NT2/D1 (cell line): ENCODE data around the gene ANKRD24.
"Not testable (repeated sequence)": the region's sequence is repeated elsewhere in the genome, so short reads cannot be mapped to it uniquely, and the experiment has no call there.

Experiments
- DNase-seq: peaks from one replicate; pipeline ENCODE4 v3.0.0-alpha.2; 2011; ENCODE audit warnings: low read depth, low spot score
- H3K27me3 ChIP-seq: 2 replicates; pipeline ENCODE4 v1.6.0; 2011; ENCODE audit warnings: mild to moderate bottlenecking; ENCODE audit not compliant: insufficient read length, insufficient read depth
- H3K36me3 ChIP-seq: 2 replicates; pipeline ENCODE4 v1.6.1; 2011; ENCODE audit warnings: mild to moderate bottlenecking, low read length, mixed read lengths; ENCODE audit not compliant: insufficient read depth, insufficient read length
- H3K4me1 ChIP-seq: 2 replicates; pipeline ENCODE4 v1.5.1; 2011; ENCODE audit not compliant: insufficient read depth, insufficient read length
- H3K4me3 ChIP-seq: 2 replicates; pipeline ENCODE4 v1.5.1; 2011; ENCODE audit warnings: low read depth; ENCODE audit not compliant: insufficient read length
- H3K9ac ChIP-seq: 2 replicates; pipeline ENCODE4 v1.6.0; 2011; ENCODE audit warnings: low read depth; ENCODE audit not compliant: insufficient read length
- H3K9me3 ChIP-seq: 2 replicates; pipeline ENCODE4 v1.5.1; 2011; ENCODE audit warnings: mild to moderate bottlenecking, low read length; ENCODE audit not compliant: insufficient read depth
- SUZ12 ChIP-seq: IDR thresholded peaks from 2 replicates; pipeline ENCODE4 v1.6.1; 2011; ENCODE audit not compliant: insufficient read length, insufficient read depth; ENCODE audit errors: extremely low read depth
- YY1 ChIP-seq: IDR thresholded peaks from 2 replicates; pipeline ENCODE4 v1.6.1; 2011; ENCODE audit not compliant: insufficient read length, insufficient read depth
- ZNF274 ChIP-seq: IDR thresholded peaks from 2 replicates; pipeline ENCODE4 v1.6.1; 2011; ENCODE audit warnings: mild to moderate bottlenecking, low read depth, low read length

The ANKRD24 gene

GRCh38 chr19:4182084-4182810 is at the start of gene ANKRD24, which contains the start of gene SIRT6:
Gene ANKRD24 (plus strand): TSS chr19:4182689. CDS start chr19:4186426, 3,737 bp downstream.
Gene SIRT6 (minus strand): TSS chr19:4182563. CDS start chr19:4182539, 24 bp downstream.
- no peaks in the 10 kb centered on the region for H3K9me3 ChIP-seq
- peak; percentile 92 for DNase-seq
- TF ChIP-seq ZNF274 (no peak), YY1 (peak; percentile 31), SUZ12 (no peak)
- peak within 1 kb of the TSS; percentile 98 for H3K9ac ChIP-seq
- peaks cover 7% of the 10 kb centered on the region for H3K4me1 ChIP-seq
- H3K36me3 ChIP-seq, result peaks cover 24% of the 10 kb centered on the region
- H3K27me3 ChIP-seq, result no peaks in the 10 kb centered on the region
- H3K4me3 ChIP-seq, result peak within 1 kb of the TSS; percentile 95

- no peak overlapping the region for H3K4me3 ChIP-seq
- no peaks in the 10 kb centered on the region for H3K36me3 ChIP-seq
- TF ChIP-seq ZNF274 (no peak), YY1 (no peak), SUZ12 (no peak)
- H3K4me1 ChIP-seq, result no peaks in the 10 kb centered on the region
- no peaks in the 10 kb centered on the region for H3K27me3 ChIP-seq
- H3K9ac ChIP-seq, result peak overlapping the region; percentile 12
- DNase-seq, result no peak
- no peaks in the 10 kb centered on the region for H3K9me3 ChIP-seq
Observed at GRCh38 chr19:4134351-4134750, 48.1 kb upstream of the ANKRD24 start.

GRCh38 chr19:4135386-4135785 is 47.1 kb upstream of the ANKRD24 start:
- H3K4me3 ChIP-seq, H3K27me3 ChIP-seq, H3K9ac ChIP-seq, H3K36me3 ChIP-seq, H3K9me3 ChIP-seq, H3K4me1 ChIP-seq, DNase-seq: not testable (repeated sequence)

GRCh38 chr19:4136680-4137088 is 45.8 kb upstream of the ANKRD24 start:
- no peaks in the 10 kb centered on the region for H3K27me3 ChIP-seq
- H3K9me3 ChIP-seq, result no peaks in the 10 kb centered on the region
- H3K4me1 ChIP-seq, result no peaks in the 10 kb centered on the region
- TF ChIP-seq SUZ12 (no peak), ZNF274 (no peak), YY1 (no peak)
- no peak overlapping the region for H3K9ac ChIP-seq
- H3K36me3 ChIP-seq, result no peaks in the 10 kb centered on the region
- no peak overlapping the region for H3K4me3 ChIP-seq
- DNase-seq, result no peak

GRCh38 chr19:4138445-4138844 is 44.0 kb upstream of the ANKRD24 start:
- DNase-seq, result no peak
- H3K27me3 ChIP-seq, result no peaks in the 10 kb centered on the region
- no peaks in the 10 kb centered on the region for H3K36me3 ChIP-seq
- H3K4me3 ChIP-seq, result no peak overlapping the region
- H3K4me1 ChIP-seq, result no peaks in the 10 kb centered on the region
- no peak for TF ChIP-seq YY1
- no peak for TF ChIP-seq ZNF274
- no peak for TF ChIP-seq SUZ12
- no peaks in the 10 kb centered on the region for H3K9me3 ChIP-seq
- H3K9ac ChIP-seq, result no peak overlapping the region

- no peaks in the 10 kb centered on the region for H3K27me3 ChIP-seq
- no peaks in the 10 kb centered on the region for H3K4me1 ChIP-seq
- no peaks in the 10 kb centered on the region for H3K9me3 ChIP-seq
- no peak overlapping the region for H3K9ac ChIP-seq
- no peaks in the 10 kb centered on the region for H3K36me3 ChIP-seq
- TF ChIP-seq YY1, result no peak
- H3K4me3 ChIP-seq, result no peak overlapping the region
- peak; percentile 52 for DNase-seq
Observed at GRCh38 chr19:4139614-4140236, 42.8 kb upstream of the ANKRD24 start.

- no peaks in the 10 kb centered on the region for H3K27me3 ChIP-seq
- no peak overlapping the region for H3K4me3 ChIP-seq
- H3K4me1 ChIP-seq, result no peaks in the 10 kb centered on the region
- H3K9me3 ChIP-seq, result no peaks in the 10 kb centered on the region
- DNase-seq, result peak; percentile 77
- H3K9ac ChIP-seq, result no peak overlapping the region
- TF ChIP-seq YY1 (no peak), SUZ12 (no peak), ZNF274 (no peak)
- H3K36me3 ChIP-seq, result no peaks in the 10 kb centered on the region
Observed at GRCh38 chr19:4140237-4140711, 42.2 kb upstream of the ANKRD24 start.

- H3K36me3 ChIP-seq, H3K27me3 ChIP-seq, H3K4me3 ChIP-seq, H3K9ac ChIP-seq, H3K9me3 ChIP-seq, DNase-seq, H3K4me1 ChIP-seq: not testable (repeated sequence)
Observed at GRCh38 chr19:4142916-4143315, 39.6 kb upstream of the ANKRD24 start.
